ENCODE data around the gene SOX6. TPM values are rescaled to one million over a fixed set of nuclear protein-coding genes. Genes with fewer than 3 reads are reported as not detected.

The SOX6 gene
- total and polyA plus RNA-seq, 12 donors: 0.71 to 13.9 (median 6.7) TPM

DNA sequence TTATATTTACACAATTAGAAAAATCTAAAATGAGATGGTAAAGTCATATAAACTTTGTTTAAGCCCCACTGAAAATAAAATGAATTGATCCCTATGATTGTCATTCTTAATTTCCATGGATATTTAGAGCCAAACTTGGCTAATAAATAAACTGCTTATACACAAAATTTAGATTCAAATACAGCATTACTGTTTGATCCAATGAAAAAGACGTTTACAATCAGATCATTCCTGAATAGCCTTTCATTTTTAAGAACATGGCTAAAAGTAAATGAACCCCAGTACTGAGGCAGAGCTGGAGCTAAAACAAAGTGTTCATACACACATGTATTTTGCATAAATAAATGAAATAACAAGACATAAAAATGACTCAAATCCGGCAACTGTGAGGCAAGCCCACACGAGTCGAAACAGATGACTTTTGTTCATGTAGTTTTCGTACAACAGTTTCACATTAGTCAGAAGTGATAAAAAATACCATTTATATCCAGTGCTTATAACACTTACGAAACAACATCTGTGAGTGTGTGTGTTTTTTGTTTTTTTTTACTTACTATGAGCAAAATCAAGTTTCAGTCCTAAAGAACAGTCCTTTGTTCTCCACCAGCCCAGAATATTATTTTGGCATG lies 386.5 kb downstream of the SOX6 start:
- intact Hi-C loops (cut with DNase I): no loop called here

DNA sequence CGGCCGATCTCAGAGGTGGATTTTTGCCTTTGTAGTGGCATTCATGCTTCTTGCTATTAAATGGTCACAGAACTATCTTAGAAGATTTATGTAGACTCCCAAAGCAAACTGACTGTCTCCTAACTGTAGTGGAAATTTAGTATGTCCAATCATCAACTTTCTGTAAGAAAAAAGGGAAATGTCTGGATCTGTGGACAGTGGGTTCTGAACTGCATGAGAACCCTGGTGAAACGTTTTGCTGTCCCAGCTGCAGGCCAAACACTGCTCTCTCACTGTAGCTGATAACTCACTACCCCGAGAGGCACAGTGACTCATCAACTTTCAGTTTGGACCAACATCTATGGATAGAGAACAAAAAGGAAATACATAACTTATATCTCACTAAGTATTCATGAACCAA lies 387.1 kb downstream of the SOX6 start:
- 16 to 33% (median 19%) methylated on average over 4 of the region's 4 CpGs for WGBS, 4 donors
- Histone ChIP-seq H3K4me3 (peak overlapping the region in 1 of 4 donors; percentile 17), H3K36me3 (replicated peaks in 1 of 2) (no peaks in the 10 kb centered on the region), H3K9me3 (replicated peaks in 1 of 3) (no peaks in the 10 kb centered on the region), H3K27ac (peak overlapping the region in 3 of 5 donors; percentile 19 to 64 (median 38)), H3K27me3 (no peaks in the 10 kb centered on the region), H3K4me1 (replicated peaks in 1 of 2) (peaks cover 13 to 22% of the 10 kb centered on the region in 2 donors)
- intact Hi-C loops (cut with DNase I): no loop called here
- peak; percentile 61 to 84 (median 72) for DNase-seq
- peak in 1 of 2 donors; percentile 47 for TF ChIP-seq POLR2A (IDR thresholded peaks at IDR 0.05)
- TF ChIP-seq, protein P1, sequence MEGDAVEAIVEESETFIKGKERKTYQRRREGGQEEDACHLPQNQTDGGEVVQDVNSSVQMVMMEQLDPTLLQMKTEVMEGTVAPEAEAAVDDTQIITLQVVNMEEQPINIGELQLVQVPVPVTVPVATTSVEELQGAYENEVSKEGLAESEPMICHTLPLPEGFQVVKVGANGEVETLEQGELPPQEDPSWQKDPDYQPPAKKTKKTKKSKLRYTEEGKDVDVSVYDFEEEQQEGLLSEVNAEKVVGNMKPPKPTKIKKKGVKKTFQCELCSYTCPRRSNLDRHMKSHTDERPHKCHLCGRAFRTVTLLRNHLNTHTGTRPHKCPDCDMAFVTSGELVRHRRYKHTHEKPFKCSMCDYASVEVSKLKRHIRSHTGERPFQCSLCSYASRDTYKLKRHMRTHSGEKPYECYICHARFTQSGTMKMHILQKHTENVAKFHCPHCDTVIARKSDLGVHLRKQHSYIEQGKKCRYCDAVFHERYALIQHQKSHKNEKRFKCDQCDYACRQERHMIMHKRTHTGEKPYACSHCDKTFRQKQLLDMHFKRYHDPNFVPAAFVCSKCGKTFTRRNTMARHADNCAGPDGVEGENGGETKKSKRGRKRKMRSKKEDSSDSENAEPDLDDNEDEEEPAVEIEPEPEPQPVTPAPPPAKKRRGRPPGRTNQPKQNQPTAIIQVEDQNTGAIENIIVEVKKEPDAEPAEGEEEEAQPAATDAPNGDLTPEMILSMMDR (IDR thresholded peaks at IDR 0.05): no peak

More for the DNA sequence above, 386.5 kb downstream of the SOX6 start:
- Histone ChIP-seq H3K27me3 (no peaks in the 10 kb centered on the region), H3K36me3 (replicated peaks in 1 of 2) (no peaks in the 10 kb centered on the region), H3K4me3 (peak overlapping the region in 1 of 4 donors; percentile 17), H3K4me1 (replicated peaks in 1 of 2) (peaks cover 13 to 22% of the 10 kb centered on the region in 2 donors), H3K9me3 (replicated peaks in 1 of 3) (no peaks in the 10 kb centered on the region), H3K27ac (peak overlapping the region in 2 of 5 donors; percentile 19 to 64)
- 64 to 78% (median 68%) methylated on average over 6 of the region's 6 CpGs for WGBS, 4 donors
- DNase-seq: no peak
- TF ChIP-seq, protein P1 (IDR thresholded peaks at IDR 0.05): no peak
- no peak for TF ChIP-seq POLR2A (IDR thresholded peaks at IDR 0.05)

DNA sequence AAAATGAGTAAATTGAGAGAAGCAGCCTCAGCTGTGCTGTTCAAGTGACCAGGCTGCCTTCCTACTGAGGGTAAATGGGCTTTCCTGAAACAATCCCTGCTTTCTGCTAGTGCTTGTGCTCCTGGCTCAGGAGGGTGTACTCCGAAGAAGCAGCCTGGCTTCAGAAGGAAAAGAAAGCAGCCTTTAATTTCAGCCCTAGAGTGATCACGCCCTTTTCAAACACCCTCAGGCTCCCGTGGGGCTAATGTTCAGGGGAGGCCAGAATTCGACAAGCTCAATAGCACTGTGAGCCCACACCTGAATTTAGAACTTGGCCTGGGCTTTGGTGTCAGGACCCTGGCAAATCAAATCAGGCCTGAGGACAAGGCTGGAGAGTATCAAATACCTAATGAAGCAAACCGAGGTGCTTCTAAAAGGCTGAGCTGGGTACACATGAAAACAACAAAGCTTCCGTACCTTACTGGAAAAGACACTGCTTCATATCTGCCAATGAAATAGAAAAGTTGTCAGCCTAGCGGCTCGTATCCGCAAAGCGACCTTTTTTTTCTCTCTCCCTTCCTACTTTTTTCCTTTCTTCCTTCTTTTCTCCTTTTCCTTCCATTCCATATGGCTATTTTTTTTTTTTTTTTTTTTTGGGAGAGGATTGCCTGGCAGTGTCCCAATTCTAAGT lies 387.8 kb downstream of the SOX6 start:
- no peaks in the 10 kb centered on the region for H3K27me3 ChIP-seq
- no peak overlapping the region for H3K4me3 ChIP-seq
- no peaks in the 10 kb centered on the region for H3K36me3 ChIP-seq (replicated peaks in 1 of 2)
- H3K4me1 ChIP-seq (replicated peaks in 1 of 2): peaks cover 13 to 22% of the 10 kb centered on the region in 2 donors
- peak overlapping the region in 3 of 5 donors; percentile 19 to 64 (median 20) for H3K27ac ChIP-seq
- intact Hi-C loops (cut with DNase I): no loop called here
- DNase-seq: no peak
- TF ChIP-seq POLR2A (IDR thresholded peaks at IDR 0.05): no peak
- TF ChIP-seq, protein P1 (IDR thresholded peaks at IDR 0.05): no peak
- H3K9me3 ChIP-seq (replicated peaks in 1 of 3): no peaks in the 10 kb centered on the region
- WGBS, 4 donors: 82 to 87% (median 86%) methylated on average over 9 to 10 of the region's 10 CpGs

DNA sequence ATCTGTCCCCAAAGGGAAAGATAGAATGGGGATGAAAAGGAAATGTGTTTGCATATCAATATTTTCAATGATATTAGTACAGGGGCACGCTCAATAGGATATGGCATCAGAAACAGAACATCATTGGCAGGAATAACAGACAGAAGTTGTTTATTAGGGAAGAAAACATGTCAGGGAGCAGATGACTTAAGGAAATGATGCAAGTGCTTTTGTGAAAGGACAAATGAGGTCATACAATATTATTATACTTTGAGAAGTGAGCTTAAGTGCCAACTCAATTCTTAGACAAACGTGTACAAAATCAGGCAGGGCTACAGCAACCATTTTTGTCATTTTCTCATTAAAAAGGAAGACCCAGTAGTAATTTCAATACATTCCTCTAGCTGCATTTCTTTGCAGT lies 388.4 kb downstream of the SOX6 start:
- intact Hi-C loops (cut with DNase I): no loop called here
- H3K4me1 ChIP-seq (replicated peaks in 1 of 2): peaks cover 13 to 22% of the 10 kb centered on the region in 2 donors
- no peaks in the 10 kb centered on the region for H3K27me3 ChIP-seq
- H3K36me3 ChIP-seq (replicated peaks in 1 of 2): no peaks in the 10 kb centered on the region
- peak overlapping the region in 3 of 5 donors; percentile 19 to 38 (median 20) for H3K27ac ChIP-seq
- DNase-seq: no peak
- TF ChIP-seq, protein P1 (IDR thresholded peaks at IDR 0.05): no peak
- TF ChIP-seq POLR2A (IDR thresholded peaks at IDR 0.05): no peak
- 55 to 63% (median 59%) methylated on average over 2 of the region's 2 CpGs for WGBS, 4 donors
- H3K4me3 ChIP-seq: no peak overlapping the region
- H3K9me3 ChIP-seq (replicated peaks in 1 of 3): no peaks in the 10 kb centered on the region
